ENCODE measurements around the gene STX2.

DNA sequence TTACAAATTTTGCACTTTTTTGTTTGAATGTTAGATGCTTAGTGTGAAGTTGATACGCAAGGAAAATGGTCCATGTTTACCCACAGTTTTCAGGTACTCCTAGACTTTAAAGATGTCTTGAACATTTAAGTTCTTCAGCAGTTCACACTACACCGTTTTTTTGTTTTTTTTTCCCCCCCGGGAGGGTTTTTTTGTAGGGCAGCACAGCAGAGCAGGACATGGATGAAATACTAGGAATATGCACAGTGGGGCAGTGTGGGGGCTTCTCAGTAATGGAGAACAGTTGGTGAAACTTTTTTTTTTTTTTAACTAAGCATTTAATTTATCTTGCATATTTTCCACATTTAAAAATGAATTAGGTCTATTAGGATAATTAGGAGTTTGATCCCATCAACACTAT, 37.7 kb upstream of the STX2 start:
- TF ChIP-seq, protein P1, sequence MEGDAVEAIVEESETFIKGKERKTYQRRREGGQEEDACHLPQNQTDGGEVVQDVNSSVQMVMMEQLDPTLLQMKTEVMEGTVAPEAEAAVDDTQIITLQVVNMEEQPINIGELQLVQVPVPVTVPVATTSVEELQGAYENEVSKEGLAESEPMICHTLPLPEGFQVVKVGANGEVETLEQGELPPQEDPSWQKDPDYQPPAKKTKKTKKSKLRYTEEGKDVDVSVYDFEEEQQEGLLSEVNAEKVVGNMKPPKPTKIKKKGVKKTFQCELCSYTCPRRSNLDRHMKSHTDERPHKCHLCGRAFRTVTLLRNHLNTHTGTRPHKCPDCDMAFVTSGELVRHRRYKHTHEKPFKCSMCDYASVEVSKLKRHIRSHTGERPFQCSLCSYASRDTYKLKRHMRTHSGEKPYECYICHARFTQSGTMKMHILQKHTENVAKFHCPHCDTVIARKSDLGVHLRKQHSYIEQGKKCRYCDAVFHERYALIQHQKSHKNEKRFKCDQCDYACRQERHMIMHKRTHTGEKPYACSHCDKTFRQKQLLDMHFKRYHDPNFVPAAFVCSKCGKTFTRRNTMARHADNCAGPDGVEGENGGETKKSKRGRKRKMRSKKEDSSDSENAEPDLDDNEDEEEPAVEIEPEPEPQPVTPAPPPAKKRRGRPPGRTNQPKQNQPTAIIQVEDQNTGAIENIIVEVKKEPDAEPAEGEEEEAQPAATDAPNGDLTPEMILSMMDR (IDR thresholded peaks at IDR 0.05) = no peak
- TF ChIP-seq POLR2A (IDR thresholded peaks at IDR 0.05) = no peak

All from tibial nerve (tissue), 3 donors.